ENCODE measurements around the gene UBL5. TPM values are rescaled to one million over a fixed set of nuclear protein-coding genes. Genes with fewer than 3 reads are reported as not detected.
"Not testable (repeated sequence)": the region's sequence is repeated elsewhere in the genome, so short reads cannot be mapped to it uniquely, and the experiment has no call there.

UBL5 gene
- total RNA-seq: 100 to 1,000 TPM; 113 to 120 TPM

DNA sequence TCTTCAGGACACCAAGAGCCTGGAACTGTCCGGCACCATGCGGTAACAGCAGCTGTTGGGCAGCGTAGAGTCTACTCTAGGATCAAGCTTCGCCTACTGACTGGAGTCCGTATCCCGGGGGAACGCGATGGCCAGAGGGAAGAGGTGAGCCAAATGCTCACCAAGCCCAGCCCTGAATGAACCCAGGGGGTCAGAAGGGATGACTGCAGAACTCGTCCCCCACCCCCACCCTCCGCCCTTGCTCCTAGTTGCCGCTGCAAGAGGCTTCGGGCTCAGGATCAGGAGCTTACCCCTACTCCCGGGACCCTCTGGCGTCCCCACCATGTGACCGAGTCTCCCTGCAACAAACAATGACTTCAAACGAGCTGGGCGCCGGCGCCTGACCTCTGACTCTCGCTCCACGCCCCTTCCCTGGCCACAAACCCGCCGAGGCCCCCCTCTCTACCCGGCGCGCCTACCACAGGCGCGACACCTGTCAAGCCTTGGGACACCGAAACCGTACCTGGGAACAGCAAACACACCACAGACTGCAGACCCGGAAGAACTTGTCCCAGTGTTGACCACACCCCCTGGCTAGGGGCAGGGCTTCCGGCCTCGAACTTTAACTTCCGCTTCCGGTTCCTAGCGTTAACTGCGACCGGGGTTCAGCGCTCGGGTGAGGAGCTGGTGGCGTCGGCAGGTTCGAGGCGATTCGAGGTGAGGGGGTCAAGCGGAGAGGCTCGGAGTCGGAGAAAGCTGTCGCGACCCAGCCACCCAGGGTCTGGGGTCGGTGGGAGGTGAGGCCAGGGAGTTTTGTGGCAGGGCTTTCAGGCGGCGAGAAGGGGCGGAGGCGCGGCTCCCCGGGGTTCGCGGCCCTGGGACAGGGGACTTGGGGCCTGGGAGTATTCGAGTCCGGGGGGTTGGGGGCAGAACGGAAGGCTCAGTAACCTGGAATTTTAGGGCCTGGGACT is at the start of gene UBL5:
UBL5 (plus strand) TSS at position 630 of the 950 bp plus-strand sequence. CDS start 420 bp downstream, outside the sequence.
- WGBS, 2 donors: 0% methylated on average over 29 to 52 of the region's 62 CpGs
- H3K9me3 ChIP-seq: no peaks in the 10 kb centered on the region
- no peaks in the 10 kb centered on the region for H3K36me3 ChIP-seq (replicated peaks in 1 of 2; ENCODE audit: insufficient read depth in 1 of 2, low read depth in 2 of 2)
- intact Hi-C loops (cut with DNase I): no loop called here
- DNase-seq (peak; percentile 90 to 94 (median 90)), ATAC-seq (peak; percentile 97)
- H3K4me3 ChIP-seq: peak within 1 kb of the TSS; percentile 81 to 92
- TF ChIP-seq POLR2A (IDR thresholded peaks at IDR 0.05): peak; percentile 22 to 82 (median 79)
- TF ChIP-seq CTCF (IDR thresholded peaks at IDR 0.05): no peak
- no peaks in the 10 kb centered on the region for H3K27me3 ChIP-seq
- H3K27ac ChIP-seq: peak within 1 kb of the TSS; percentile 72 to 81 (median 80)
- H3K4me1 ChIP-seq: peaks cover 23% of the 10 kb centered on the region

GRCh38 chr19:9782338-9782737 is 45.4 kb upstream of the UBL5 start:
- Histone ChIP-seq H3K27me3 (no peaks in the 10 kb centered on the region), H3K27ac (no peak overlapping the region), H3K4me3 (no peak overlapping the region), H3K4me1 (peaks cover 18% of the 10 kb centered on the region), H3K9me3 (no peaks in the 10 kb centered on the region), H3K36me3 (replicated peaks in 1 of 2; ENCODE audit: insufficient read depth in 1 of 2, low read depth in 2 of 2) (no peaks in the 10 kb centered on the region)
- DNase-seq: no peak
- TF ChIP-seq POLR2A (IDR thresholded peaks at IDR 0.05) (no peak), CTCF (IDR thresholded peaks at IDR 0.05) (no peak)
- ATAC-seq: no peak
- intact Hi-C loops (cut with DNase I): loop anchor here (10.0 kb wide), 1 partner anchor 578 kb away; no protein-coding TSS in a partner anchor
- 90 to 95% methylated on average over 2 of the region's 2 CpGs for WGBS, 2 donors

GRCh38 chr19:9784163-9784496 is 43.6 kb upstream of the UBL5 start:
- WGBS, 2 donors: 76 to 79% methylated on average over 6 of the region's 6 CpGs
- H3K27ac ChIP-seq: peak overlapping the region in 3 of 4 donors; percentile 73 to 99 (median 93)
- not testable (repeated sequence) for H3K27me3 ChIP-seq; H3K36me3 ChIP-seq (replicated peaks in 1 of 2; ENCODE audit: insufficient read depth in 1 of 2, low read depth in 2 of 2); H3K4me3 ChIP-seq; DNase-seq; H3K9me3 ChIP-seq; ATAC-seq
- intact Hi-C loops (cut with DNase I): loop anchor here (10.0 kb wide), 1 partner anchor 579 kb away; no protein-coding TSS in a partner anchor
- H3K4me1 ChIP-seq: peaks cover 18% of the 10 kb centered on the region

- intact Hi-C loops (cut with DNase I): loop anchor here (10.0 kb wide), 1 partner anchor 581 kb away; no protein-coding TSS in a partner anchor
- H3K9me3 ChIP-seq: no peaks in the 10 kb centered on the region
- H3K4me1 ChIP-seq: peaks cover 18% of the 10 kb centered on the region
- WGBS, 2 donors: 0 to 4% methylated on average over 35 to 58 of the region's 74 CpGs
- peak overlapping the region; percentile 19 to 43 for H3K4me3 ChIP-seq
- H3K36me3 ChIP-seq (replicated peaks in 1 of 2; ENCODE audit: insufficient read depth in 1 of 2, low read depth in 2 of 2): no peaks in the 10 kb centered on the region
- no peaks in the 10 kb centered on the region for H3K27me3 ChIP-seq
- ATAC-seq (peak; percentile 89), DNase-seq (peak; percentile 95 to 99 (median 98))
- peak overlapping the region; percentile 70 to 99 (median 90) for H3K27ac ChIP-seq
- TF ChIP-seq CTCF (IDR thresholded peaks at IDR 0.05): no peak
- peak; percentile 72 to 91 (median 90) for TF ChIP-seq POLR2A (IDR thresholded peaks at IDR 0.05)
Observed at GRCh38 chr19:9785367-9786331, 42.1 kb upstream of the UBL5 start.
